ENCODE results near the gene SRP9. TPM values are rescaled to one million over a fixed set of nuclear protein-coding genes. Genes with fewer than 3 reads are reported as not detected.
A peak's percentile ranks its signal among the peaks of the same experiment; 100 is the strongest.
"Not testable (repeated sequence)": the region's sequence is repeated elsewhere in the genome, so short reads cannot be mapped to it uniquely, and the experiment has no call there.

The SRP9 gene
- total and polyA plus RNA-seq, 2 donors, result 310 to 362 TPM

GRCh38 chr1:225834417-225835329, 57.0 kb downstream of the SRP9 start:
- H3K36me3 ChIP-seq (ENCODE audit: control insufficient read depth in 2 of 2, insufficient read depth in 2 of 2, low read length in 1 of 2), result peaks cover 0 to 3% of the 10 kb centered on the region in 2 donors

GRCh38 chr1:225835856-225836255, 58.2 kb downstream of the SRP9 start:
- Histone ChIP-seq H3K4me3 (ENCODE audit: low read length in 2 of 2) (no peak overlapping the region), H3K4me1 (ENCODE audit: control insufficient read depth in 2 of 2, insufficient read depth in 2 of 2, low read length in 2 of 2) (peaks cover 0 to 3% of the 10 kb centered on the region in 2 donors), H3K27ac (ENCODE audit: low read depth in 1 of 2, low read length in 1 of 2) (no peak overlapping the region), H3K27me3 (ENCODE audit: control insufficient read depth in 2 of 2, insufficient read depth in 1 of 2, low read length in 1 of 2) (no peaks in the 10 kb centered on the region), H3K36me3 (ENCODE audit: control insufficient read depth in 2 of 2, insufficient read depth in 2 of 2, low read length in 1 of 2) (peaks cover 0 to 3% of the 10 kb centered on the region in 2 donors), H3K9me3 (ENCODE audit: control insufficient read depth in 2 of 2, insufficient read depth in 1 of 2, low read length in 1 of 2) (peaks cover 0 to 1% of the 10 kb centered on the region in 2 donors)
- DNase-seq (ENCODE audit: low read depth in 6 of 9, low spot score in 9 of 9), result no peak
- WGBS, result 91% methylated on average over 3 of the region's 3 CpGs

More at GRCh38 chr1:225834417-225835329, 57.0 kb downstream of the SRP9 start:
- 94% methylated on average over 7 of the region's 7 CpGs for WGBS
- H3K9me3 ChIP-seq (ENCODE audit: control insufficient read depth in 2 of 2, insufficient read depth in 1 of 2, low read length in 1 of 2), result peaks cover 0 to 1% of the 10 kb centered on the region in 2 donors
- H3K27ac ChIP-seq (ENCODE audit: low read depth in 1 of 2, low read length in 1 of 2), result peak overlapping the region in 1 of 2 donors; percentile 55
- no peaks in the 10 kb centered on the region for H3K27me3 ChIP-seq (ENCODE audit: control insufficient read depth in 2 of 2, insufficient read depth in 1 of 2, low read length in 1 of 2)
- H3K4me1 ChIP-seq (ENCODE audit: control insufficient read depth in 2 of 2, insufficient read depth in 2 of 2, low read length in 2 of 2), result peaks cover 0 to 3% of the 10 kb centered on the region in 2 donors
- H3K4me3 ChIP-seq (ENCODE audit: low read length in 2 of 2), result no peak overlapping the region
- DNase-seq (ENCODE audit: low read depth in 6 of 9, low spot score in 9 of 9), result no peak

GRCh38 chr1:225836296-225836695, 58.7 kb downstream of the SRP9 start:
- H3K9me3 ChIP-seq (ENCODE audit: control insufficient read depth in 2 of 2, insufficient read depth in 1 of 2, low read length in 1 of 2); H3K27me3 ChIP-seq (ENCODE audit: control insufficient read depth in 2 of 2, insufficient read depth in 1 of 2, low read length in 1 of 2); H3K36me3 ChIP-seq (ENCODE audit: control insufficient read depth in 2 of 2, insufficient read depth in 2 of 2, low read length in 1 of 2); H3K4me1 ChIP-seq (ENCODE audit: control insufficient read depth in 2 of 2, insufficient read depth in 2 of 2, low read length in 2 of 2); H3K4me3 ChIP-seq (ENCODE audit: low read length in 2 of 2); DNase-seq (ENCODE audit: low read depth in 6 of 9, low spot score in 9 of 9); H3K27ac ChIP-seq (ENCODE audit: low read depth in 1 of 2, low read length in 1 of 2): not testable (repeated sequence)
- WGBS, result 96% methylated on average over 4 of the region's 4 CpGs

GRCh38 chr1:225838793-225839192, 61.2 kb downstream of the SRP9 start:
- H3K36me3 ChIP-seq (ENCODE audit: control insufficient read depth in 2 of 2, insufficient read depth in 2 of 2, low read length in 1 of 2), result peaks cover 3 to 6% of the 10 kb centered on the region in 2 donors
- H3K4me3 ChIP-seq (ENCODE audit: low read length in 2 of 2), result no peak overlapping the region
- peaks cover 0 to 1% of the 10 kb centered on the region in 2 donors for H3K9me3 ChIP-seq (ENCODE audit: control insufficient read depth in 2 of 2, insufficient read depth in 1 of 2, low read length in 1 of 2)
- no peak for DNase-seq (ENCODE audit: low read depth in 6 of 9, low spot score in 9 of 9)
- no peak overlapping the region for H3K27ac ChIP-seq (ENCODE audit: low read depth in 1 of 2, low read length in 1 of 2)
- no peaks in the 10 kb centered on the region for H3K27me3 ChIP-seq (ENCODE audit: control insufficient read depth in 2 of 2, insufficient read depth in 1 of 2, low read length in 1 of 2)
- WGBS, result 97% methylated on average over 14 of the region's 14 CpGs
- peaks cover 0 to 3% of the 10 kb centered on the region in 2 donors for H3K4me1 ChIP-seq (ENCODE audit: control insufficient read depth in 2 of 2, insufficient read depth in 2 of 2, low read length in 2 of 2)

Other genes with a start within 250 kb of the SRP9 start
- 19.5 TPM for gene ENAH, start 124.7 kb upstream of the SRP9 start, total RNA-seq
- 18.3 TPM for gene ENAH, start 124.7 kb upstream of the SRP9 start, polyA plus RNA-seq
- gene EPHX1, start 32.3 kb downstream of the SRP9 start, total RNA-seq, result 9.3 TPM
- gene EPHX1, start 32.3 kb downstream of the SRP9 start, polyA plus RNA-seq, result 13.3 TPM
- 19.8 TPM for gene TMEM63A, start 104.6 kb downstream of the SRP9 start, total RNA-seq
- 38.8 TPM for gene TMEM63A, start 104.6 kb downstream of the SRP9 start, polyA plus RNA-seq
- gene LEFTY1, start 111.3 kb downstream of the SRP9 start, total RNA-seq, result 0.47 TPM
- gene LEFTY1, start 111.3 kb downstream of the SRP9 start, polyA plus RNA-seq, result 1.2 TPM
- gene PYCR2, start 146.4 kb downstream of the SRP9 start, total RNA-seq, result 50.7 TPM
- gene PYCR2, start 146.4 kb downstream of the SRP9 start, polyA plus RNA-seq, result 80.7 TPM
- gene LEFTY2, start 163.4 kb downstream of the SRP9 start, total RNA-seq, result 0.33 TPM
- 1.5 TPM for gene LEFTY2, start 163.4 kb downstream of the SRP9 start, polyA plus RNA-seq
- 29.7 TPM for gene SDE2, start 221.5 kb downstream of the SRP9 start, total RNA-seq
- 13.8 TPM for gene SDE2, start 221.5 kb downstream of the SRP9 start, polyA plus RNA-seq

All from thymus (tissue), 11 donors.